Left colon (tissue), 2 donors: Measurements from ENCODE around the gene GUCA1C. TPM values are rescaled to one million over a fixed set of nuclear protein-coding genes. Genes with fewer than 3 reads are reported as not detected.

Experiments used
- ATAC-seq: fragments of 200-7000 bp; cut with Tn5 transposase; one replicate; pipeline ENCODE4 v1.9.1; 2020; ENCODE audit warnings: mild to moderate bottlenecking, moderate library complexity
- DNase-seq, 2 donors: peaks; one replicate each; pipeline ENCODE4 v3.0.0-alpha.2; 2020
- intact Hi-C, 2 donors: fragments of 100-400 bp; cut with DNase I in 1 of 2; cut with micrococcal nuclease in 1 of 2; formaldehyde crosslinking; loops; one replicate each; pipeline versions ENCODE4 v1.11.2 to v1.14.0; 2022; cut with DNase I, micrococcal nuclease
- long read RNA-seq: library from polyadenylated mRNA; unstranded; transcript quantifications from one replicate; pipeline ENCODE4 v2.0.0, GENCODE V29; 2021
- total RNA-seq, 2 donors: library from RNA; stranded (reverse); fragmentation: NEBNext Ultra II Directional; extraction: Animal tissue kit (Norgen Biotek cat#: 25700); gene quantifications; one replicate each; pipeline ENCODE4 v1.2.1, GENCODE V29; 2021
- donor health status: DM: no; HTN: no; CAD: no.
- donor health status: DM: yes; HTN: yes; CAD: no.

Gene GUCA1C, protein sequence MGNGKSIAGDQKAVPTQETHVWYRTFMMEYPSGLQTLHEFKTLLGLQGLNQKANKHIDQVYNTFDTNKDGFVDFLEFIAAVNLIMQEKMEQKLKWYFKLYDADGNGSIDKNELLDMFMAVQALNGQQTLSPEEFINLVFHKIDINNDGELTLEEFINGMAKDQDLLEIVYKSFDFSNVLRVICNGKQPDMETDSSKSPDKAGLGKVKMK
- total RNA-seq, result not detected
- long read RNA-seq, result 0 reads

DNA sequence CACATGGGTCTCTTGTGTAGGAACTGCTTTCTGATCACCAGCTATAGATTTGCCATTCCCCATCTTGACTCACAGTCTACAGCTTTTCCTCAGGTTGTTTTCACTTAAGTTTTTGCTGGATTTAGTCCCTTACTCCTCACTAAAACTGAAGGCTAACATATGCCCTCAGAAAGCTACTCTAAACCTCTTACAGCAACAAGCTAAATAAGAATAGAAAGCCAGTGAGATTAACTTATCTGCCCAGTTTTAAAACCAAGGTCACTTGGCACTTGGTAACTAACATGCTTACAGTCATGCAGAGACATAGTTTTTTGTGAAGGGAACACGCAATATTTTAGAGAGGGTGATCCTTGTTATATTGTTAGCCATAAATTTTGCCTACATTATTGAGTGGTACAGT, at the start of gene GUCA1C:
TSS of gene GUCA1C (minus strand) at position 180 of the 400 bp plus-strand sequence. CDS start at position 63, 117 bp downstream.
- intact Hi-C loops, result no loop called here
- ATAC-seq (no peak), DNase-seq (no peak)

DNA sequence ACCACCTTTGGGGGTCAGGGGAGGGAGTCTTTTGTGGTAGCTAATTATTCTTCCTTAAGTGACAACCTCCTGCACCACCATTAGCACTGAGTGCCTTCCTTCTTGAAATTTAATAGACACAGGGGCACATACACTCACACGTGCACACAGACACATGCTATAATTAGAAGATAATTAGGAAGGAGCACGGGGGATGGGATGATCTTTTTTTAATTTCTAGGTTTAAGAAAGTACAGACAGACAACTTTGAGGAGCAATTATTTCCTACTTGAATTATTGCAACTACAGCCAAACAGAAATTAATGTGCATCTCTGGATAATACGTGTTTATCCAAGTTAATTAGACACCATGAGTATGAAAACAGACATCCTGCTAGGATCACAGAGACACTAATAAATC, 44.8 kb upstream of the GUCA1C start:
- DNase-seq, result no peak
- no peak for ATAC-seq
- intact Hi-C loops, result no loop called here

DNA sequence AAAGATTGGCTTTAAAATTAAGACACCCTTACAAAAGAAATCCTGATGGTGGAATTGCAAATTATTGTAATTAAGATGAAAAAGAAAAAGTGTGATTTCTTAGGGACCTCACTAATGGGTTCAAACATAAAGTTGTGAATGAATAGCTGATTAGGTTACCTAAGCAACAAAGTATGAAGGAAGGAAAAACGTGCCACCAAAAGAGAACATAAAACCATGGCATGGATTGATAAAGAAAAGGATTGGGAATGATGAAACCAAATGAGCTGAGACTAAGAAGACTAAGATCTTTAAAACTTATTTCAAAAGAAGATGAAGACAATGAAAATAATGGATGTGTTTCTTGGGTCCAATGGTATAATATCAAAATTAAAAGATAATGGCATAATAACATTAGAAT, 32.2 kb upstream of the GUCA1C start:
- DNase-seq (no peak), ATAC-seq (no peak)
- intact Hi-C loops, result no loop called here

DNA sequence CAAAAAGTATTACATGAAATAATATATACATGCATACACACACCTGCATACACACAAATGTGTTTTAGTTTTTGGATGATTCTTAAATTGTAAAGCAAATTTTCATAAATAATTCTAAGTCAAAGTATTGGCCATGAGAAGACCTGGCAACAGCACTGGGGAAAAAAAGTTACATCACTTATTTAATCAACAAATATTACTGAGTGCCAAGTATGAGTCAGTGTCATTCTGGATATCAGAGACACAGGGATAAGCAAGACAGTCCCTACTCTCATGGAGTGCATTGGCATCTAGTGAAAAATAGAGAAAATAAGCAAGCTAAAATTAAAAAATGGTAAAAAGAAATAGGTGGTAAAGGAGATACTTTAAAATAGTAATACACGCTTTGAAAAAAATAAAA, 29.4 kb upstream of the GUCA1C start:
- intact Hi-C loops, result no loop called here
- DNase-seq, result no peak
- no peak for ATAC-seq

DNA sequence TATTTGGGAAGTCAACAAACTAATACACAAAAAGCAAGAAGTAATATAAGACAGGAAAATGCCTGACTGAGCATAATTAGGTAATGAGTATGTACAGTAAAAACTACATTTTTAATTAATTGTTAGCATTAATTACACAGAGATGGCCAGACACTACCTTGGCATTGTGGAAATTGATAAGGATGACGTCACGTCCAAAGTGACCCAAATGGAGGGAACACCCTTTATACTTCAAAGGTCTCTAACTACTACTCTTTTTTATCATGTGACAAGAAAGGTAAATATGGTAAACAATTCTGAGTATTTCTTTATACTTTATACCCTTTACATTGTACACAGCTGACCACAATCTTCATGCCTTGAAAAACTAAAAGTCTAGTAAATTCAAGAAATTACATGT, 22.4 kb upstream of the GUCA1C start:
- intact Hi-C loops, result no loop called here

DNA sequence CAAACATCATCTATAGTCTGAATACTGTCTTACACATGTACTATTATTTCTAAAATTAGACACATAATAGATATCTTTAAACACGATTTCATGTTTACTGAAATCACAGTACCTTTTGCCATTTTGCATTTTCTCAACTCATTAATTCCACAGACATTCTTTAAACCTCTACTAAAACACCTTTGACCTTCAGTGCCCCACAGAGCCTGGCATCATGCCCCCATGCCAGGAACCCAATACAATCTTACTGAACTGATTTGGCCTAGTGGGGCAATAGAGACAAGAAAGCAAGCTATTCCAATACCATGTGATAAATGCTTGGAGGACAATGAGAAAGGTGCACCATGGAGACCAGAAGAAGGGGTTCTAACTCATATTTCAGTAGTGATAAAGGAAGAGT, 19.3 kb upstream of the GUCA1C start:
- no peak for ATAC-seq
- DNase-seq, result no peak

More for the DNA sequence above, 22.4 kb upstream of the GUCA1C start:
- ATAC-seq (no peak), DNase-seq (no peak)

DNA sequence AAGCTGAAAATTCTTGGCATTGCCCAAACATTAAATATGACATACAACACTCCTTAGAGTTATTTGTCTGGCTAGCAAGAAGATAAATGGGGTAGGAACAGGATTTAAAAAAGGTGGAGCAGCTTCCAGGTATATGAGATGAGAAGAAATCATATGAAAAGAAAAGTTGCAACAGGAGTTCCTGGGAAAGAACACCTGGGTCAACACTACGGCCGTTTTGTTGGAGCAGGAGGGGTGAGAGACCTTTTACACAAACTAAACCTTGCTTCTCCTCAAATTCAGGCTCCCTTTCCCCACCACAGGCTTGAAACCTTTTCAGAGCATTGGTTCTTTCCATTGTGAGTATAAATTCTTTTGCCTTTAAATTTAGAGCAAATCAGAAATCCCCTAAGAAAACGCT, 18.8 kb upstream of the GUCA1C start:
- no peak for ATAC-seq
- DNase-seq, result no peak
- intact Hi-C loops, result no loop called here

More for the DNA sequence above, 19.3 kb upstream of the GUCA1C start:
- intact Hi-C loops, result no loop called here

DNA sequence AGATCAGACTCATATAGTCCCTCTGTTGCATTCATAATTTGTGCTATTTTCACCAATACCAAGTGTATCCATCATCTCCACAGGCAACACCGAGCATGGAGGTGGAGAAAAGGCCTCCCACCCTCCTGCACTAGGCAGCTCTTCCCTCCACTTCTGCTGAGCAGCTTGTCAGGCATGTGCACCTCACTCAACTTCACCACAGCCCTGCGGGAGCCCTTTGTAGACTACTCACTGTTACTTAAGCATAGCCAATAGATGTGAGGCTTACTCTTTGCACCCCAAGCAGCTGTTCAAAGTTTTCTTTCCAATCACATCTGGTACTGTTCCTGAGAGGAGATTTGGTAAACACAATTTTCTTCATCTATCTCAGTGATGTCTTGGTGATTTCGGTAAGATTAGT, 16.9 kb upstream of the GUCA1C start:
- DNase-seq (no peak), ATAC-seq (no peak)
- intact Hi-C loops, result no loop called here

DNA sequence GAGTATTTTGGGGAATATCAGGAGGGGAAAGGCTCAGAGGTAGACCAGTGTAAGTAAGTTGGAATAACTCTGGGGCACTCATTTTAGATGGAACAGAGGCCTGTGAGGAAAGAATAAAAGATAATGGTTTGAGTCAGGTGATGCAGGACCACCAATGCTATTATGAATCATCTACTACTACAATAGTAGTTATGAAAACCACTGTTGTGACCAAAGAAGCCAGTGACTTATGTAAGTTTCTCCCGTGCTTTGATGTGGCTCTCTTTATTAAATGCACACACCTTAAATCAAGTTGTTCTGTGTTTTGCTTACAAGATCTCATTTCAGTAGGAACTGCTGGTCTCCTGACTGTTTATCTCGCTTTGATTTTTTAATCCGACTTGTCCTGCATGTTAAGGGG, 13.1 kb upstream of the GUCA1C start:
- no peak for DNase-seq
- no peak for ATAC-seq
- intact Hi-C loops, result no loop called here

DNA sequence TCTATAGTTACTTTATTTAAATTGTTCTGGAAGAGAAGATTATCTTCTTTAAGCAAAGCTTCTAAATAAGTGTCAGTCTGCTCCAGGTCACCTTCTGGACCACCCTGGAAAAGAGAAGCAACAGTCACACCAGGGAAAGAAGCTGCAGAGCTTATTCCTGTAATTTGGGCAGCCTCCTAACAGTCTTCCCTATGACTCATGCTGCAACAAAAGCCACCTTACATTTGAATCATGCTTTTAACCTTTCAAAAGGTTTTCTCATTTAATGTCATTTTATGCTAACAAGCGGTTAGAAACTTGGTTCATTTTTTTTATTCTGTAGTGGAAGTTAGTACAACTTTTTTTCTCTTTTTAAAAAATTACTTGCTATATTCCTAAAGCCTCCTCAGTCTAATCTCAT, 5.3 kb upstream of the GUCA1C start:
- intact Hi-C loops, result no loop called here
- DNase-seq, result no peak
- no peak for ATAC-seq

DNA sequence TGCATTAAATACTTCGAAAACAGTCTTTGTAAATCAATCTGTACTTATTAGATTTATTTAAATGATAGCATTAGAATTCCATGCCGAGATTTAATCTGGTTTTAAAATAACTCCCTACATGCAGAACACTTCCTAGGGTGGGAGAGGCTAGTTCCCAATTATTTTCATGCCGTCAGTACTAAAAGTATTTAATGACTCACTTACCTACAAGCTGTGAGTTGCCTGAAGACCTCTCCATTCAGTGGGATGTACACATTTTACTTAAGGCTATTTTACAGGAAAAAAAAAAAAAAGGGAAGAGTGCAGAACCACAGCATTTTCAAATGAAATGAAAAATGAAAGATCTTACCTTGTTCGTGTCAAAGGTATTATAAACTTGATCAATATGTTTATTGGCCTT, 469 bp downstream of the GUCA1C start:
- no peak for ATAC-seq
- intact Hi-C loops, result no loop called here
- no peak for DNase-seq

DNA sequence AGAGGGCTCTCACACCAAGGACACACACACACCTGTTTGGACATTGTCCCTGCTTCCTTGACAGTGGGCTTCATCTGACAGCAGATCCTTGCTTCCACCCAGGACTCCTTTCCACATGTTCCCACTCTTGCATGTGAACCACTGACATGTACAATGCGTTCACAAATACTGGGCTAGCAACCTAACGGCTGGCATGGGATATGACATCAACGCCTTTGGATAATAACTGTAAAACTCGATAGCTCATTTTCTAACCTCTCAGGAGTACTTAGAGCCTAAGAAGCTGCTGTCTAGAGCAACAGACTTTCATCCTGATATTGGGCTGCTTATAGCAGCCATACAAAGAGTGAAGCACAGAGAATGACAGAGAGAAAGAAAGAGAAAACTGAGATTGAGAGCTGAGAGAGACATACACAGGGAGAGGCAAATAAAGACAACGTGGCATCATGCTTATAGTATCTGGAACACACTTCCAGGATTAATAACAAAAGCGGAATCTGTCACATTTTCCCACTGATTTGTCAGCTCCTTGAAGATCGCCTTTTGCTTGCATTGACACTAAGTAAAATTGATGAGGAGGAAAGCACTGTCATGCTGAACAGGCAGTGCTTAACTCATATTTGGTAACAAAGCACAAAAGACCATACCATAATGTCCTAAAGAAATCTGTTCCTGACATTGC, 1.7 kb downstream of the GUCA1C start:
- no peak for DNase-seq
- intact Hi-C loops, result no loop called here
- no peak for ATAC-seq

DNA sequence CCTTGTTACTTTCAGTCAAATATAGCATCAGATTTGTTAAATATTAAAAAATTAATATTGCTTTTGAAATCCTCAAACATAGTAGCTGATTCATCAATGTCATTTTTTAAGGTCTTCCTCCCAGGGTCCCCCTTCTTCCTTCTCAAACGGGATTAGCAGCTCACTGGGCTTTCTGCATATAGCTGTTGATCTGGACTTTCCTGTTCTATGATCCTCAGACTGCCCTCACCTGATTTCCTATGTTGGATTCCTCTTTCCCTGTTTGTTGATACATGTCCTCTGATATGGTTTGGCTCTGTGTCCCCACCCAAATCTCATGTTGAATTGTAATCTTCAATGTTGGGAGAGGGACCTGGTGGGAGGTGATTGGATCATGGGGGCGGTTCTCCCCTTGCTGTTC, 5.8 kb downstream of the GUCA1C start:
- DNase-seq (no peak), ATAC-seq (no peak)
- intact Hi-C loops, result no loop called here

DNA sequence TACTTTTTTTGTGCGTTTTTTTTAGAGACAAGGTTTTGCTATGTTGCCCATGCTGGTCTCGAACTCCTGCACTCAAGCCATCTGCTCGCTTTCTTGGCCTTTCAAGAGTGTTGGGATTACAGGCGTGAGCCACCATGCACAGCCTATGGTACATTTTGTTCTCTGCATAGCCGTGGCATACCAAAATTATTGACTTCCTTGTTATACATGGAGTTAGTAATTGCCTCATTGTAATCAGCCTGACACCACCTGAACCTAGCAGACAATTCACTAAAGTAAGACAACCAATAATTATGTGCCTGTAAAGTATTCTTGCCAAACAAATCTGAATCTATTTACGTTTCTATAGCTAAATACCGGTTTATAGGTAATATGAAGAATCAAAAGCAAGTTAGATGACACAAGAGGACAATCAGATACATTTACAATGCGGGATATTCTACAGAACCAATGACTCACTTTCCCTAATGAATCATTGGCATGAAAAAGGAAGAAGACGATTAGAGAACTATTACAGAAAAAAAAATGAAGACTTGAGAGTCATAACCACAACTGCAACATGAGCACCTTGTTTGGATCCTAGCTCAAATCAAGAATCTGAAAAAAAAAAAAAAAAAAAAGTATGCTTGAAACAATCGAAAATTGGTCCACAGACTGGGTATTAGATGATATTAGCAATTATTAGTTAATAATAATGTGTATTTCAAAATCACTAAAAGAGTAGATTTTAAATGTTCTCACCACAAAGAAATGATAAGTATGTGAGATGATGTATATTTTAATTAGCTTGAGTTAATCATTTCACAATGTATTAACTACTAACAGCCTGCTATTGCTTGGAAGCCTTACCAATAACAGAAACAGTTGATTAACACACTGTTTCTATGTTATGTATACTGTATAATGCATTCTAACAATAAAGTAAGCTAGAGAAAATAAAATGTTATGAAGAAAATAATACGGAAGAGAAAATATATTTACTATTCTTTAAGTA, 7.1 kb downstream of the GUCA1C start:
- no peak for DNase-seq
- intact Hi-C loops, result no loop called here
- no peak for ATAC-seq

DNA sequence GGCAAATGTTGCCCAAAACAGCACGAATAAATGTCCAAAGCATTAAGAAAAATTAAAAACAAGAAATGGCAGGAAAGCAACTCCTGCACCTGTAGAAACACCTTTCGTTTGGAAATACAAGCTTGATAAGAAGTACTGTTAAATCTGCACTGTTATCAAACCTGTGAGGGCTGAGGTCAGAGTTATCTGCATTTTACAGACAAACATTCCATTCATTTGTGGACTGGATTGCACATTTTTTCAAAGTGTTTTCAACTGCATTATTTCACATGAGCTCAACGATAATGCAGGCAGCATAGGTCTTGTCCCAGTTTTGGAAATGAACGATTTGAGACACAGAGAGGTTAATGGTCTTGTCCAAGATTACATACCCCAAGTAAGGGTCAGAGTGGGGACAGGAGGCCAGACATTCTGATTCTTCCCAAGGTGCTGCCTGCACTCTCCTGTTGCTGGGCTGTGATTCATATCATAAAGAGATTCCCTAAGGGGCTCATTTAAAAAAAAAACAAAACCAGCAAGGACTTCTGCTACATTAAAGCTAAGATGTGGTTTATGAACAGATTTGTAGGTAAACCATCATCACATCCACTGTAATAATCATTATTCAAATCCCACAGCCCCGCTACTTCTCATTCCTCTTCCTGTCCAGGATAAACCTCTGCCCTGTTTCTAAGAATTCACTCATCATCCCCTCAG, 13.0 kb downstream of the GUCA1C start:
- intact Hi-C loops, result no loop called here
- no peak for ATAC-seq
- DNase-seq, result no peak

DNA sequence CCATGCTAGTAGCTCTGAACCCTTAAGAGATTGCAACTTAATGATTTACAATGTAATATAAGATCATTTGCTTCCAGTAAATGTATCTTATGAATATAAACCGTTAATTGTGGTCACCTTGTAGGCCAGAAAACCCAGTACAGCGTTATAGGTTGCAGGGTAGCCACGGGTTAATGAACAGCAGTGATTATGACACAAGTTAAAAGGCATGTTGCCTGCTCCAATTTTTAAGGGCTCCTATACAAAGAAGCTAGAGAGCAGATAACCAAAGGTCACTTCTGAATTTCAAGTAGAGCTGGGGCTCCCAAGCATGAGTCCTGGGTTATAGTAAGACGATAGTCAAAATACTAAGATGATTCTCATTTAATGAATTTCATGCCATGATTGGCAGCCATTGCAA, 13.5 kb downstream of the GUCA1C start:
- ATAC-seq (no peak), DNase-seq (no peak)
- intact Hi-C loops, result no loop called here

DNA sequence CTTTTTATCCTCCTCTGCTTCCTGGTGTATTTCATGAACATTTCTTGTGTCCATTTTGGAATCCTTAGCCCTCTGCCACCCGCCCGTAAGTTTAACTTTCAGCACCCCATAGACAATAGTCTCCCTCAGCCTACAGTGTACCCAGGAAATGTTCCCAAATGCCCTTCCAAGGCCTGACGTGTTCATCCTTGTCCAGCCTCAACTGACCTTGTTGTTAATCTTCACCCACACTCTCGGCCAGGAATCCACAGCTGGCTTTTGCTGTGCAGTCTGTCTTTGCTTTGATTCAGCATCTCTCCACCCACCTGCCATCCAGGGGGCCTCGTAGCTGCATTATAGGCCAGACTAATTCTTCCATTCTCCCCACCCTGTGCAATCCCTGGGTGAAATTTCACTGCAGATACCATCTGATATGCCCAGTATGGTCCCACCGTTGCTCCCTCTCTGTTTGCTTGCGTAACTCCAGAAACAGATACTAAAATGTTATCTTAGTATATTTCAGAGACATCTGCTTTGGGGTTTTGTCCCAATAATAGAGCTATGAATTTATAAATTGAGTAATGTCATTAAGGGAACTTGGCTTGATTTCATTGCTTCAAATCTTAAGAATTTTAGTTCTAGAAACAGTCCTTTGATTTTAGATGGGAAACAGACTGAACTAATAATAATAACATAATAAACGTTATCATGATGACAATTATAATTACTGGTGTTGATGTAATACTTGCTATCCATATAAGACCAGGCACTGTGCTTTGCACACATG, 16.6 kb downstream of the GUCA1C start:
- DNase-seq, result no peak
- intact Hi-C loops, result no loop called here
- no peak for ATAC-seq

DNA sequence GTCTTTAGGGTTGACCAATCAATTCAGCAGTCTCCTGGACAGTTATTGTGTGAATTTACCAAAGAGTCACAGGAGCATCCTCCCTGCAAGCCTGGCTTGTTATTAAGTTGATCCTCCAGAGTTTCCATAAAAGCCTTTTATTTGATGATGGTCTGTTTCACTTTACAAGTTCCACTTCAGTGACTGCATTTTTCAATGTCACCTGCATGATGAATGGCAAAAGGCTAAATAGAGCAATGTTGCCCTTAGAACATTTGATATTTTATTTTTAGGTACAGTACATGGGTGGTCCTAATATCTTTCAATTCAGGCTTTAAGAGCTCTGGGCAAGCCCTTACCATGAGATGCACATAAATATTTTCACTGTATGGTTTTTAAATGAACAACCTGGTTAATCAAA, 22.6 kb downstream of the GUCA1C start:
- intact Hi-C loops, result no loop called here
- ATAC-seq (no peak), DNase-seq (no peak)
